ENCODE measurements around the gene GMDS. TPM values are rescaled to one million over a fixed set of nuclear protein-coding genes. Genes with fewer than 3 reads are reported as not detected.

The GMDS gene
- total and polyA plus RNA-seq, 2 of the 4 experiments (the other 2 are of a cell fraction): 7.3 to 21.9 TPM

- no peak overlapping the region for H3K4me3 ChIP-seq (ENCODE audit: insufficient read depth, low read depth, low read length)
- H3K4me1 ChIP-seq (ENCODE audit: control insufficient read depth, insufficient read depth, low read length): peaks cover 8% of the 10 kb centered on the region; the same call in 1 of the 2 replicates
- no peak overlapping the region for H3K14ac ChIP-seq (replicated peaks; ENCODE audit: low read depth, low read length)
- no peak overlapping the region for H2BK120ac ChIP-seq (ENCODE audit: low read depth, low read length)
- H2AK5ac ChIP-seq (ENCODE audit: low read depth, low read length): peak overlapping the region; percentile 7; the same call in 1 of the 2 replicates
- no peak overlapping the region for H3K56ac ChIP-seq (ENCODE audit: extremely low read depth, insufficient read depth, low read length)
- no peaks in the 10 kb centered on the region for H3K27me3 ChIP-seq (ENCODE audit: control insufficient read depth, insufficient read depth, low read length)
- H2BK20ac ChIP-seq (ENCODE audit: low read depth, low read length): no peak overlapping the region
- H2AFZ ChIP-seq (replicated peaks; ENCODE audit: low read length, poor library complexity): no peak overlapping the region
- ChIA-PET CTCF (no interaction called here), POLR2A (ENCODE audit: unreplicated experiment) (no interaction called here)
- DNase-seq (peak; percentile 60), ATAC-seq (ENCODE audit: low read depth) (peak; percentile 21; the same call in 1 of the 2 replicates)
- no peak overlapping the region for H2BK15ac ChIP-seq (ENCODE audit: low read depth, low read length)
- no peak overlapping the region for H3K18ac ChIP-seq (ENCODE audit: low read depth, low read length)
- BruUV-seq (replicated peaks): no TSS peak
- H3K23ac ChIP-seq (ENCODE audit: low read depth, low read length): no peak overlapping the region
- H3K9me1 ChIP-seq (ENCODE audit: insufficient read depth, low read length): no peaks in the 10 kb centered on the region; the same call in 1 of the 2 replicates
- dilution Hi-C loops (cut with HindIII; ENCODE audit: low sequenced_read_pairs, unreplicated experiment) (no loop called here), intact Hi-C loops (cut with micrococcal nuclease) (no loop called here), in situ Hi-C loops (cut with MboI; ENCODE audit: low sequenced_read_pairs) (no loop called here)
- no peak overlapping the region for H3K27ac ChIP-seq (ENCODE audit: insufficient read depth, low read length)
- no peak overlapping the region for H4K5ac ChIP-seq (ENCODE audit: low read depth, low read length)
- no peak overlapping the region for H3K9ac ChIP-seq (ENCODE audit: low read depth, low read length)
- H3K4ac ChIP-seq (ENCODE audit: low read depth, low read length): no peak overlapping the region
- TF ChIP-seq RFX5 (IDR thresholded peaks at IDR 0.05; ENCODE audit: low read depth, low read length) (no peak), NFE2L2 (IDR thresholded peaks at IDR 0.05; ENCODE audit: low read depth, low read length) (peak; percentile 90)
- no peaks in the 10 kb centered on the region for H3K36me3 ChIP-seq (ENCODE audit: control insufficient read depth, insufficient read depth, low read length)
- H4K20me1 ChIP-seq (ENCODE audit: insufficient read depth, low read length): no peaks in the 10 kb centered on the region
- 87% methylated on average over 12 of the region's 20 CpGs; no CpG with 5 or more reads in 1 of the 2 experiments for WGBS, 2 experiments (ENCODE audit: extremely low coverage in 2 of 2, insufficient read length in 1 of 2)
- H4K8ac ChIP-seq (ENCODE audit: low read depth in 2 of 2, low read length in 2 of 2): no peak overlapping the region
- no peak overlapping the region for H2AK9ac ChIP-seq (replicated peaks; ENCODE audit: low read depth, low read length, poor library complexity)
- no peak overlapping the region for H4K91ac ChIP-seq (ENCODE audit: insufficient read depth, low read depth, low read length)
- no peaks in the 10 kb centered on the region for H3K79me1 ChIP-seq (ENCODE audit: low read depth in 1 of 2, low read length in 2 of 2)
- H3K9me3 ChIP-seq (ENCODE audit: control insufficient read depth, insufficient read depth, low read length): no peaks in the 10 kb centered on the region
- no peak overlapping the region for H2BK5ac ChIP-seq (ENCODE audit: low read depth, low read length, poor library complexity, severe bottlenecking)
- H3K4me2 ChIP-seq (ENCODE audit: low read depth, low read length): no peak overlapping the region
Measured at GRCh38 chr6:1636971-1637871, 608.2 kb downstream of the GMDS start.
